Upper lobe of right lung (tissue), 1 donor: ENCODE results near the gene GATAD2B. TPM values are rescaled to one million over a fixed set of nuclear protein-coding genes. Genes with fewer than 3 reads are reported as not detected.
"Not testable (repeated sequence)": the region's sequence is repeated elsewhere in the genome, so short reads cannot be mapped to it uniquely, and the experiment has no call there.

Source experiments
- ATAC-seq: fragments of 200-7000 bp; cut with Tn5 transposase; one replicate; pipeline ENCODE4 v1.9.1; 2020; ENCODE audit warnings: mild to moderate bottlenecking, moderate library complexity
- DNase-seq: peaks from one replicate; pipeline ENCODE4 v3.0.0-alpha.2; 2020
- H3K27ac ChIP-seq: fragments of 200-600 bp; one replicate; pipeline ENCODE4 v1.8.0; 2022
- H3K27me3 ChIP-seq: fragments of 200-600 bp; one replicate; pipeline ENCODE4 v1.8.0; 2022; ENCODE audit warnings: mild to moderate bottlenecking
- H3K36me3 ChIP-seq: fragments of 200-600 bp; one replicate; pipeline ENCODE4 v1.8.0; 2022
- H3K4me1 ChIP-seq: fragments of 200-600 bp; one replicate; pipeline ENCODE4 v1.8.0; 2022
- H3K4me3 ChIP-seq: fragments of 200-600 bp; one replicate; pipeline ENCODE4 v1.8.0; 2022; ENCODE audit warnings: mild to moderate bottlenecking
- H3K9me3 ChIP-seq: fragments of 200-600 bp; one replicate; pipeline ENCODE4 v1.8.0; 2022
- intact Hi-C: fragments of 100-400 bp; cut with DNase I; formaldehyde crosslinking; loops from one replicate; pipeline ENCODE4 v1.11.0; 2022
- total RNA-seq: library from RNA; stranded (reverse); fragmentation: NEBNext Ultra II Directional; extraction: Animal tissue kit (Norgen Biotek cat#: 25700); gene quantifications from one replicate; pipeline ENCODE4 v1.2.1, GENCODE V29; 2021
- TF ChIP-seq, protein P1 (sequence below): fragments of 200-600 bp; IDR thresholded peaks from one replicate; pipeline ENCODE4 v1.8.0; 2022; ENCODE audit warnings: antibody characterized with exemption
- donor health status: DM: no; HTN: yes; CAD: no; lungs with severe emphysema.

Gene GATAD2B
- total RNA-seq, 1 donor from 2014 or later, result 55.1 TPM

DNA sequence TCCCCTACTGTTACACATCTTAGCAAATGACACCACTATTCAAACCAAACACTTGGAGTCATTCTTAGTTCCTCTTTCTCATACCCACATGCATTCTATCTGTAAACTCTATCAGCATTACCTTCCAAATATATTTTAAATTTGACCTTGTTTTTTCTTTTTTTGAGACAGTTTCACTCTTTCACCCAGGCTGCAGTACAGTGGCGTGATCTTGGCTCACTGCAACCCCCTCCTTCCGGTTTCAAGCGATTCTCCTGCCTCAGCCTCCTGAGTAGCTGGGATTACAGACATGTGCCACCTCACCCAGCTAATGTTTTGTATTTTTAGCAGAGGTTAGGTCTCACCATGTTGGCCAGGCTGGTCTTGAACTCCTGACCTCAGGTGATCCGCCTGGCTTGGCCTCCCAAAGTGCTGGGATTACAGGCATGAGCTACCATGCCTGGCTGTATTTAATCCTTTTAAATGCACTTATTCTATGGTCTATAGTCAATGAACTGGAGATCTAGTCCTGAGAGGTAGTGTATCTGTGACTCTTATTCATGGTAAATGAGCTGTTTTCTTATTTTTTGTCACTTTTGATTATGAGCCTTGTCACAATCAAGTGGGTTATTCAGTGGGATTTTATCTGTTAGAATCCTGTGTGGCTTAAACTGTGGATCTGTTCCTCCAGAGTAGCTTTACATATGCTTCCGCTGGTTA, 73.1 kb downstream of the GATAD2B start:
- Histone ChIP-seq H3K9me3 (no peaks in the 10 kb centered on the region), H3K27me3 (no peaks in the 10 kb centered on the region), H3K36me3 (peaks cover 9% of the 10 kb centered on the region), H3K4me1 (no peaks in the 10 kb centered on the region), H3K27ac (no peak overlapping the region), H3K4me3 (no peak overlapping the region)
- ATAC-seq (peak; percentile 50), DNase-seq (no peak)
- TF ChIP-seq, protein P1, sequence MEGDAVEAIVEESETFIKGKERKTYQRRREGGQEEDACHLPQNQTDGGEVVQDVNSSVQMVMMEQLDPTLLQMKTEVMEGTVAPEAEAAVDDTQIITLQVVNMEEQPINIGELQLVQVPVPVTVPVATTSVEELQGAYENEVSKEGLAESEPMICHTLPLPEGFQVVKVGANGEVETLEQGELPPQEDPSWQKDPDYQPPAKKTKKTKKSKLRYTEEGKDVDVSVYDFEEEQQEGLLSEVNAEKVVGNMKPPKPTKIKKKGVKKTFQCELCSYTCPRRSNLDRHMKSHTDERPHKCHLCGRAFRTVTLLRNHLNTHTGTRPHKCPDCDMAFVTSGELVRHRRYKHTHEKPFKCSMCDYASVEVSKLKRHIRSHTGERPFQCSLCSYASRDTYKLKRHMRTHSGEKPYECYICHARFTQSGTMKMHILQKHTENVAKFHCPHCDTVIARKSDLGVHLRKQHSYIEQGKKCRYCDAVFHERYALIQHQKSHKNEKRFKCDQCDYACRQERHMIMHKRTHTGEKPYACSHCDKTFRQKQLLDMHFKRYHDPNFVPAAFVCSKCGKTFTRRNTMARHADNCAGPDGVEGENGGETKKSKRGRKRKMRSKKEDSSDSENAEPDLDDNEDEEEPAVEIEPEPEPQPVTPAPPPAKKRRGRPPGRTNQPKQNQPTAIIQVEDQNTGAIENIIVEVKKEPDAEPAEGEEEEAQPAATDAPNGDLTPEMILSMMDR, result no peak
- intact Hi-C loops, result no loop called here

DNA sequence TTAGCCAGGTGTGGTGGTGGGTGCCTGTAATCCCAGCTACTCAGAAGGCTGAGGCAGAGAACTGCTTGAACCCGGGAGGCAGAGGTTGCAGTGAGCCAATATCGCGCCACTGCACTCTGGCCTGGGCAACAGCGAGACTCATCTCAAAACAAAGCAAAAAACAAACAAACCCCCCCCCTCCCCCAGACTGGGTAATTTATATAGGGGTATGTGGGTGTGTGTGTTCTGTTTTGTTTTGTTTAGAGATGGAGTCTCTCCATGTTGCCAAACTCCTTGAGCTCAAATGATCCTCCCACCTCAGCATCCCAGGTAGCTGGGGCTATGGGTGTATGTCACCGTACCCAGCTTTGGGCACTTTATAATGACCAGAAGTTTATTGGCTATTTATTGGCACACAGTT, 74.0 kb downstream of the GATAD2B start:
- ATAC-seq, result no peak
- DNase-seq, result no peak
- TF ChIP-seq, protein P1, result no peak
- intact Hi-C loops, result no loop called here
- Histone ChIP-seq H3K4me1 (no peaks in the 10 kb centered on the region), H3K4me3 (no peak overlapping the region), H3K36me3 (peaks cover 9% of the 10 kb centered on the region), H3K27ac (no peak overlapping the region), H3K27me3 (no peaks in the 10 kb centered on the region), H3K9me3 (no peaks in the 10 kb centered on the region)

DNA sequence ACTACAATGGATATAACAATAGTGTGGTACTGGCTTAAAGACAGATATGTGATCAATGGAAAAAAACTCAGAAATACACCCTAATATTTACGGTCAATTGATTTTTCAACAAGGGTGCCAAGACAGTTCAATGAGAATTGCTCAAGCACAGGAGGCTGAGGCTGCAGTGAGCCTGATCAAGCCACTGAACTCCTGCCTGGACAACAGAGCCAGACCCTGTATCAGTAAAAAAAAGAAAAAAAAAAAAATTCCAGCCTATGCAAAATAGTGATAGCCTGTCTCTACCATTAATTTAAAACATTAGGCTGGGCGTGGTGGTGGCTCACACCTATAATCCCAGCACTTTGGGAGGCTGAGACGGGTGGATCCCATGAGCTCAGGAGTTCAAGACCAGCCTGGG, 77.6 kb downstream of the GATAD2B start:
- ATAC-seq, result no peak
- intact Hi-C loops, result no loop called here
- Histone ChIP-seq H3K4me1 (peaks cover 9% of the 10 kb centered on the region), H3K9me3 (no peaks in the 10 kb centered on the region), H3K27me3 (no peaks in the 10 kb centered on the region), H3K4me3 (no peak overlapping the region), H3K36me3 (peaks cover 4% of the 10 kb centered on the region), H3K27ac (no peak overlapping the region)
- DNase-seq, result no peak
- TF ChIP-seq, protein P1, result no peak

DNA sequence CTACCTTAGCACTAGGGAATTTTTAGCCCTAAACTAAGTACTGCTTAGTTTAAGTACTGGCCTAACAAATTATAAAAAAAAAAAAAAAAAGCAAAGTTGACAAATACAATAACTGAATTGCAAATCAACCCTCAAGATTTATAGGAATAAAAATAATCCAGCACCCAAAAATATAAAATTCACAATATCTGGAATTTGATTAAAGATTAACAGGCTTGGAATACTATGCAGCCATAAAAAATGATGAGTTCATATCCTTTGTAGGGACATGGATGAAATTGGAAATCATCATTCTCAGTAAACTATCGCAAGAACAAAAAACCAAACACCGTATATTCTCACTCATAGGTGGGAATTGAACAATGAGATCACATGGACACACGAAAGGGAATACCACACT, 78.4 kb downstream of the GATAD2B start:
- H3K27me3 ChIP-seq, ATAC-seq, H3K27ac ChIP-seq, H3K4me1 ChIP-seq, DNase-seq, H3K4me3 ChIP-seq, H3K9me3 ChIP-seq, H3K36me3 ChIP-seq, intact Hi-C loops: not testable (repeated sequence)

DNA sequence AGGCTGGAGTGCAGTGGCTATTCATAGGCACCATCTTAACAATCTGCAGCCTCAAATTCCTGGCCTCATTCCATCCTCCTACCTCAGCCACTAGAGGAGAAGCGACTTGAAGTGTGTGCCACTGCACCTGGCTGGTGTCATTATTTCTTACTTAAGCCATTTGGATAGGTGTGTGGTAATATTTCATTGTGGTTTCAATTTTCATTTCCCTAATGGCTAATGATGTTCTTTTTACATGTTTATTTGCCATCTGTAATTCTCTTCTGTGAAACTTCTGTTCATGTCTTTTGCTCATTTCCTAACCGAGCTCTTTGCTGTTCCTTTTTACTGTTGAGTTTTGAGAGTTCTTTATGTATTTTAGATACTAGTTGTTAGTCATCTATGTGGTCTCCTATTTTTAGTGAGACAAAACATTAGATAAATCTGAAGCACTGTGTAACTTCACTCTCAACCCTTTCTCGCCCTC, 80.7 kb downstream of the GATAD2B start:
- intact Hi-C loops, result no loop called here
- no peaks in the 10 kb centered on the region for H3K36me3 ChIP-seq
- no peaks in the 10 kb centered on the region for H3K9me3 ChIP-seq
- DNase-seq, result no peak
- TF ChIP-seq, protein P1, result no peak
- no peaks in the 10 kb centered on the region for H3K27me3 ChIP-seq
- H3K4me3 ChIP-seq, result no peak overlapping the region
- peak; percentile 79 for ATAC-seq
- H3K4me1 ChIP-seq, result peaks cover 9% of the 10 kb centered on the region
- H3K27ac ChIP-seq, result no peak overlapping the region

DNA sequence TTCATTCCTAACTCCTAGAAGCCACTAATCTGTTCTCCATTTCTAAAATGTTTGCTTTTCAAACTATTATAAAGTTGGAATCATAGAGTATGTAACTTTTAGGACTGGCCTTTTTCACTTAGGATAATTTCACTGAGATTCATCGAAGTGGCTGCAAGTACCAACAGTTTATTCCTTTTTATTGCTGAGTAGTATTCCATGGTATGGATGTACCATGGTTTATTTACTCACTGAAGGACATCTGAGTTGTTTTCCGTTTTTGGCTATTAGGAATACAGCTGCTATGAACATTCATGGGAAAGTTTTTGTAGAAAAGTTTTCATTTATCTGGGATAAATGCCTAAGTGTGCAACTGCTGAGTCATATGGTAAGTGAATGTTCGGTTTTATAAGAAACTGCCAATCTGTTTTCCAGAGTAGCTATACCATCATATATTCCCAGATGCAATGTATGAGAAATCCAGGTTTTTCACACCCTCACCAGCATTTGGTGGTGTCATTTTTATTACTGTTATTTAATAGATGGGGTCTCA, 81.2 kb downstream of the GATAD2B start:
- Histone ChIP-seq H3K9me3 (no peaks in the 10 kb centered on the region), H3K4me1 (peaks cover 9% of the 10 kb centered on the region), H3K27me3 (no peaks in the 10 kb centered on the region), H3K27ac (no peak overlapping the region), H3K36me3 (no peaks in the 10 kb centered on the region), H3K4me3 (no peak overlapping the region)
- TF ChIP-seq, protein P1, result no peak
- intact Hi-C loops, result no loop called here
- ATAC-seq (no peak), DNase-seq (no peak)

DNA sequence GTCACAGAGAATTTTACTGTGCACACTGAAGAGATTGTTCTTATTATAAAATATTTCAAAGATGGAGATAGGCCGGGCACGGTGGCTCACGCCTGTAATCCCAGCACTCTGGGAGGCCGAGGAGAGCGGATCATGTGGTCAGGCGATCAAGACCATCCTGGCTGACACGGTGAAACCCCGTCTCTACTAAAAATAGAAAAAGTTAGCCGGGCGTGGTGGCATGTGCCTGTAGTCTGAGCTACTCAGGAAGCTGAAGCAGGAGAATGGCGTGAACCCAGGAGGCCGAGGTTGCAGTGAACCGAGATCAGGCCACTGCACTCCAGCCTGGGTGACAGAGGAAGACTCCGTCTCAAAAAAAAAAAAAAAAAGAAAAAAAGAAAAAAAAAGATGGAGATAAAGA, 82.0 kb downstream of the GATAD2B start:
- DNase-seq, H3K27ac ChIP-seq, H3K9me3 ChIP-seq, H3K27me3 ChIP-seq, intact Hi-C loops, ATAC-seq, H3K4me3 ChIP-seq, H3K36me3 ChIP-seq, H3K4me1 ChIP-seq: not testable (repeated sequence)

DNA sequence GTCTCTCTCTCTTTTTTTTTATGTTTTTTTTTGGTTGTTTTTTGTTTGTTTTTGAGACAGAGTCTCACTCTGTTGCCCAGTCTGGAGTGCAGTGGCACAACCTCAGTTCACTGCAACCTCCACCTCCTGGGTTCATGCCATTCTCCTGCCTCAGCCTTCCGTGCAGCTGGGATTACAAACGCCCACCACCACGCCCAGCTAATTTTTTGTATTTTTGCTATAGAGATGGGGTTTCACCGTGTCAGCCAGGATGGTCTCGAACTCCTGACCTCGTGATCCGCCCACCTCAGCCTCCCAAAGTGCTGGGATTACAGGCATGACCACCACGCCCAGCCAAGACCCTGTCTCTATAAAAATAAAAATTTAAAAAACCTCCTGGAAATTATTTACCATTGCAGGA, 88.8 kb downstream of the GATAD2B start:
- ATAC-seq, H3K4me3 ChIP-seq, intact Hi-C loops: not testable (repeated sequence)

More for the DNA sequence above, 88.8 kb downstream of the GATAD2B start:
- not testable (repeated sequence) for H3K27me3 ChIP-seq, H3K36me3 ChIP-seq, H3K27ac ChIP-seq, H3K9me3 ChIP-seq, H3K4me1 ChIP-seq
- peak; percentile 22 for DNase-seq
